Measurements from ENCODE around the gene RMI1. TPM values are rescaled to one million over a fixed set of nuclear protein-coding genes. Genes with fewer than 3 reads are reported as not detected.

RMI1 gene
- total RNA-seq, 4 donors from 2014 or later: 5.3 to 11.6 (median 6.2) TPM

- intact Hi-C loops (cut with DNase I): no loop called here
- DNase-seq (ENCODE audit: extremely low spot score): no peak
- peaks cover 12 to 23% (median 23%) of the 10 kb centered on the region in 4 donors for H3K4me1 ChIP-seq
- no peaks in the 10 kb centered on the region for H3K9me3 ChIP-seq
- no peaks in the 10 kb centered on the region for H3K27me3 ChIP-seq
- H3K27ac ChIP-seq (replicated peaks in 1 of 4): no peak overlapping the region
- 65% methylated on average over 4 of the region's 4 CpGs for WGBS
- TF ChIP-seq EP300 (IDR thresholded peaks at IDR 0.05): no peak
- TF ChIP-seq POLR2AphosphoS5 (IDR thresholded peaks at IDR 0.05): no peak
- no peak for TF ChIP-seq POLR2A (IDR thresholded peaks at IDR 0.05; ENCODE audit: low read depth)
- TF ChIP-seq CTCF (IDR thresholded peaks at IDR 0.05): no peak
- H3K36me3 ChIP-seq: peaks cover 0 to 4% (median 4%) of the 10 kb centered on the region in 4 donors
- no peak overlapping the region for H3K4me3 ChIP-seq
Observed at GRCh38 chr9:83959061-83959460, 21.5 kb upstream of the RMI1 start.

GRCh38 chr9:83960991-83961390 is 19.6 kb upstream of the RMI1 start:
- no peak for TF ChIP-seq POLR2AphosphoS5 (IDR thresholded peaks at IDR 0.05)
- TF ChIP-seq POLR2A (IDR thresholded peaks at IDR 0.05; ENCODE audit: low read depth): no peak
- no peak for TF ChIP-seq EP300 (IDR thresholded peaks at IDR 0.05)
- TF ChIP-seq CTCF (IDR thresholded peaks at IDR 0.05): no peak
- Histone ChIP-seq H3K4me3 (no peak overlapping the region), H3K27ac (replicated peaks in 1 of 4) (no peak overlapping the region), H3K36me3 (peaks cover 0 to 7% (median 3%) of the 10 kb centered on the region in 4 donors), H3K4me1 (peaks cover 0 to 15% (median 11%) of the 10 kb centered on the region in 4 donors), H3K9me3 (no peaks in the 10 kb centered on the region), H3K27me3 (no peaks in the 10 kb centered on the region)
- intact Hi-C loops (cut with DNase I): no loop called here
- WGBS: 92% methylated on average over 5 of the region's 5 CpGs
- no peak for DNase-seq (ENCODE audit: extremely low spot score)

GRCh38 chr9:83962165-83962564 is 18.4 kb upstream of the RMI1 start:
- TF ChIP-seq POLR2A (IDR thresholded peaks at IDR 0.05; ENCODE audit: low read depth) (no peak), EP300 (IDR thresholded peaks at IDR 0.05) (no peak), POLR2AphosphoS5 (IDR thresholded peaks at IDR 0.05) (no peak), CTCF (IDR thresholded peaks at IDR 0.05) (no peak)
- H3K4me3 ChIP-seq: no peak overlapping the region
- H3K27me3 ChIP-seq: no peaks in the 10 kb centered on the region
- H3K27ac ChIP-seq (replicated peaks in 1 of 4): no peak overlapping the region
- no peak for DNase-seq (ENCODE audit: extremely low spot score)
- 54% methylated on average over 3 of the region's 3 CpGs for WGBS
- intact Hi-C loops (cut with DNase I): no loop called here
- H3K36me3 ChIP-seq: peaks cover 0 to 19% (median 14%) of the 10 kb centered on the region in 4 donors
- H3K9me3 ChIP-seq: no peaks in the 10 kb centered on the region
- H3K4me1 ChIP-seq: peaks cover 0 to 13% (median 5%) of the 10 kb centered on the region in 4 donors

GRCh38 chr9:83964973-83965349 is 15.6 kb upstream of the RMI1 start:
- H3K27ac ChIP-seq (replicated peaks in 1 of 4): peak overlapping the region in 1 of 4 donors; percentile 39
- DNase-seq (ENCODE audit: extremely low spot score): no peak
- WGBS: 73% methylated on average over 2 of the region's 2 CpGs

More at GRCh38 chr9:83964973-83965349, 15.6 kb upstream of the RMI1 start:
- no peaks in the 10 kb centered on the region for H3K9me3 ChIP-seq
- intact Hi-C loops (cut with DNase I): no loop called here
- peaks cover 16 to 47% (median 39%) of the 10 kb centered on the region in 4 donors for H3K36me3 ChIP-seq
- H3K27me3 ChIP-seq: no peaks in the 10 kb centered on the region
- no peak overlapping the region for H3K4me3 ChIP-seq
- peaks cover 0 to 9% (median 2%) of the 10 kb centered on the region in 4 donors for H3K4me1 ChIP-seq
- TF ChIP-seq CTCF (IDR thresholded peaks at IDR 0.05) (no peak), EP300 (IDR thresholded peaks at IDR 0.05) (no peak), POLR2AphosphoS5 (IDR thresholded peaks at IDR 0.05) (peak in 1 of 2 donors; percentile 17), POLR2A (IDR thresholded peaks at IDR 0.05; ENCODE audit: low read depth) (no peak)
